Measurements from ENCODE around the gene METTL25B. TPM values are rescaled to one million over a fixed set of nuclear protein-coding genes. Genes with fewer than 3 reads are reported as not detected.
A peak's percentile ranks its signal among the peaks of the same experiment; 100 is the strongest.

METTL25B gene
- total RNA-seq, 1 experiment from 2014 or later: 46.0 TPM

GRCh38 chr1:156711011-156711817 lies 17.1 kb upstream of the METTL25B start:
- no peak overlapping the region for H3K27ac Mint-ChIP-seq (ENCODE audit: low read depth, unreplicated experiment)
- H3K36me3 Mint-ChIP-seq (ENCODE audit: insufficient read depth, unreplicated experiment): no peaks in the 10 kb centered on the region
- ChIA-PET POLR2A (interaction anchor here (0.6 to 9.9 kb wide), 9 partner anchors 8 to 120 kb away, joined by 3 to 71 read pairs (median 8); partner anchors contain the start of genes ISG20L2, METTL25B, MRPL24 and NAXE), CTCF (interaction anchor here (0.7 to 47.2 kb wide), 9 partner anchors 2 to 179 kb away, joined by 3 to 2415 read pairs (median 10); partner anchors contain the start of genes CRABP2, ISG20L2, METTL25B and NES)
- H3K27me3 Mint-ChIP-seq (ENCODE audit: insufficient read depth, unreplicated experiment): no peaks in the 10 kb centered on the region
- H3K9me3 Mint-ChIP-seq (ENCODE audit: unreplicated experiment): no peaks in the 10 kb centered on the region
- no peak for TF ChIP-seq CTCF (IDR thresholded peaks at IDR 0.05; ENCODE audit: unreplicated experiment)
- BruUV-seq (replicated peaks): no TSS peak
- intact Hi-C loops (cut with micrococcal nuclease): no loop called here
- peaks cover 37% of the 10 kb centered on the region for H3K4me1 Mint-ChIP-seq (ENCODE audit: insufficient read depth, unreplicated experiment)
- no peak overlapping the region for H3K4me3 Mint-ChIP-seq (ENCODE audit: unreplicated experiment)
- no peak for DNase-seq (ENCODE audit: unreplicated experiment)

- ChIA-PET CTCF (interaction anchor here (0.5 to 47.2 kb wide), 7 partner anchors 0 to 336 kb away, joined by 3 to 2415 read pairs (median 8); partner anchors contain the start of genes CRABP2, ISG20L2, METTL25B and NES), POLR2A (interaction anchor here (0.6 to 9.9 kb wide), 8 partner anchors 11 to 208 kb away, joined by 3 to 71 read pairs (median 8); partner anchors contain the start of genes ISG20L2, METTL25B and MRPL24)
- H3K27ac Mint-ChIP-seq (ENCODE audit: low read depth, unreplicated experiment): no peak overlapping the region
- BruUV-seq (replicated peaks): no TSS peak
- H3K36me3 Mint-ChIP-seq (ENCODE audit: insufficient read depth, unreplicated experiment): no peaks in the 10 kb centered on the region
- peaks cover 32% of the 10 kb centered on the region for H3K4me1 Mint-ChIP-seq (ENCODE audit: insufficient read depth, unreplicated experiment)
- intact Hi-C loops (cut with micrococcal nuclease): no loop called here
- no peaks in the 10 kb centered on the region for H3K9me3 Mint-ChIP-seq (ENCODE audit: unreplicated experiment)
- TF ChIP-seq CTCF (IDR thresholded peaks at IDR 0.05; ENCODE audit: unreplicated experiment): no peak
- no peaks in the 10 kb centered on the region for H3K27me3 Mint-ChIP-seq (ENCODE audit: insufficient read depth, unreplicated experiment)
- DNase-seq (ENCODE audit: unreplicated experiment): peak; percentile 39
- no peak overlapping the region for H3K4me3 Mint-ChIP-seq (ENCODE audit: unreplicated experiment)
Measured at GRCh38 chr1:156712626-156713025, 15.6 kb upstream of the METTL25B start.

GRCh38 chr1:156714830-156715229 lies 13.4 kb upstream of the METTL25B start:
- TF ChIP-seq CTCF (IDR thresholded peaks at IDR 0.05; ENCODE audit: unreplicated experiment): no peak
- no peaks in the 10 kb centered on the region for H3K36me3 Mint-ChIP-seq (ENCODE audit: insufficient read depth, unreplicated experiment)
- BruUV-seq (replicated peaks): no TSS peak
- POLR2A ChIA-PET: interaction anchor here (0.6 to 1.5 kb wide), 5 partner anchors 11 to 124 kb away, joined by 3 to 9 read pairs (median 4); partner anchors contain the start of genes ISG20L2, METTL25B and NAXE
- H3K27ac Mint-ChIP-seq (ENCODE audit: low read depth, unreplicated experiment): no peak overlapping the region
- H3K4me1 Mint-ChIP-seq (ENCODE audit: insufficient read depth, unreplicated experiment): peaks cover 19% of the 10 kb centered on the region
- no peaks in the 10 kb centered on the region for H3K27me3 Mint-ChIP-seq (ENCODE audit: insufficient read depth, unreplicated experiment)
- no peak overlapping the region for H3K4me3 Mint-ChIP-seq (ENCODE audit: unreplicated experiment)
- intact Hi-C loops (cut with micrococcal nuclease): no loop called here
- no peak for DNase-seq (ENCODE audit: unreplicated experiment)
- CTCF ChIA-PET: interaction anchor here (1.0 to 47.2 kb wide), 4 partner anchors 2 to 145 kb away, joined by 4 to 2415 read pairs (median 1211); partner anchors contain the start of genes CRABP2, ISG20L2, METTL25B and NES
- no peaks in the 10 kb centered on the region for H3K9me3 Mint-ChIP-seq (ENCODE audit: unreplicated experiment)

- Mint-ChIP-seq H3K27ac (ENCODE audit: low read depth, unreplicated experiment) (no peak overlapping the region), H3K4me3 (ENCODE audit: unreplicated experiment) (no peak overlapping the region), H3K36me3 (ENCODE audit: insufficient read depth, unreplicated experiment) (no peaks in the 10 kb centered on the region), H3K4me1 (ENCODE audit: insufficient read depth, unreplicated experiment) (peaks cover 6% of the 10 kb centered on the region), H3K27me3 (ENCODE audit: insufficient read depth, unreplicated experiment) (no peaks in the 10 kb centered on the region), H3K9me3 (ENCODE audit: unreplicated experiment) (no peaks in the 10 kb centered on the region)
- no TSS peak for BruUV-seq (replicated peaks)
- intact Hi-C loops (cut with micrococcal nuclease): no loop called here
- ChIA-PET CTCF (interaction anchor here (0.7 to 47.2 kb wide), 5 partner anchors 4 to 761 kb away, joined by 3 to 2415 read pairs (median 8); partner anchors contain the start of genes CRABP2, ISG20L2, METTL25B and NES), POLR2A (interaction anchor here (0.7 kb wide), 1 partner anchor 139 kb away, joined by 4 read pairs; no protein-coding TSS in a partner anchor)
- no peak for DNase-seq (ENCODE audit: unreplicated experiment)
- no peak for TF ChIP-seq CTCF (IDR thresholded peaks at IDR 0.05; ENCODE audit: unreplicated experiment)
Measured at GRCh38 chr1:156717351-156717750, 10.9 kb upstream of the METTL25B start.
